HG03045 (cell line): ENCODE measurements around the gene TDRD1.

ENCODE experiments used
- ATAC-seq: cut with Tn5 transposase; IDR thresholded peaks from one replicate; pipeline ENCODE4 v1.9.1; 2021; ENCODE audit warnings: mild to moderate bottlenecking, moderate library complexity; ENCODE audit not compliant: unreplicated experiment

The TDRD1 gene

DNA sequence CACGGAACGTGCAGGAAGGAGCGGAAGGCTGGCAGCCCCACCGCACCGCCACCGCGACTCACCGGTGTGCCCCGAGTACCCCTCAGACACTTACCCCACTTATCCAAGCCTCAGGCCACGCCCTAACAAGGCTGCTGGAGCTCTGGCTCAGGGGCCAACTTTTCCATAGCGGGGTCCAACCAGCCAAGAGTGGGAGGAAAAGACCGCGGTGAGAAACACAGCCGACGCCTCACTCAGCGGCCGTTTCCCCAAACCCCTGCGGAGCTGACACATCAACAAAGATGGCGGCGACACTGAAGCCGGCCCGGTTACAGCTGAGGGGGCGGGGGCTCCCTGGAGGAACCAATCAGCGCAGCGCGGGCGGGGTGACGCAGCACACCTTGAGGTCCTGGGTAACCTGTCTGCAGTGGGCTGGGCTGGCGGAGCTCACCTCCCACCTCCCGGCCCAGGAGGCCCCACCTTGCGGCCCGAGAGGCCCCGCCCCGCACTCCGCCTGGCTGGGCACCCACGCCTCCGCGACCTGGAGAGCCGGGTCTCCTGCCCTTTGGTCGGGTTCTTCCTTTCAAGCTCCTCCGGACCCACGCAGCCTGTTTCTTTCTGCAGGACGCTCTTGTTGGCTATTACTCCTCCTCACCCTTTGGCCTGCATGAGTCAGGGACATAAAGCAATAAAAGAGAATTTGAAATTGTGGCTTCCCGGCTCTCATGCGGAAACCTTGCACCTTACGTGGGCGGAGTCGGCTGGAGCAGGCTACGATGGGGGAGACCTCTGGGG is 5.0 kb upstream of the TDRD1 start, which contains the start of gene CCDC186:
Gene CCDC186 (minus strand): TSS at position 283 of the 774 bp plus-strand sequence. CDS start 10,935 bp downstream, outside the sequence.
- ATAC-seq = peak; percentile 99

DNA sequence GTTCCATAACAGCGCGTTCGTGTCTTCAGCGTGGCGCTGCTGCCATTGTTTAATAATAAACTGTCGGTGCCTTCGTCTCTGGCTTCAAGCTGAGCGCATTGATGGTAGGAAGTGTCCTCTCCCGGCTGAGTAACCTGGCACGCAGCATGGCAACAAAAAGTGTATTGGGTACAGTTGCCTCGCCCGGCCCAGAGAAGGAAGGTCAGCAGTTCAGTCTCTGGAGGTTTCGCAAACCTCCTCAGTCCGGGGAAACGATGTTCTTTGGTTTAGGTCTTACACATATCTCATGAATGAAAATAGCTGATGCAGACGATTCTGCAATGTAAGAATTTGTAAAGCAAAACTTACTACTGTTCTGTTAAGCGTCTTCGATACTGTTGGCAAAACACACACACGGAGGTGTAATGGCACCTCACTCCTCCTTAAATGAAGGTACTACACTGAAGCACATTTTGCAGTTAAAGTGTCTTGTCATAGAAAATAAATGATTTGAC is 4.4 kb upstream of the TDRD1 start:
- peak; percentile 16 for ATAC-seq

- ATAC-seq = no peak
These were observed 3.5 kb upstream of the TDRD1 start for GRCh38 chr10:114175667-114176066.

- no peak for ATAC-seq
These were observed 2.6 kb upstream of the TDRD1 start for GRCh38 chr10:114176511-114176910.

DNA sequence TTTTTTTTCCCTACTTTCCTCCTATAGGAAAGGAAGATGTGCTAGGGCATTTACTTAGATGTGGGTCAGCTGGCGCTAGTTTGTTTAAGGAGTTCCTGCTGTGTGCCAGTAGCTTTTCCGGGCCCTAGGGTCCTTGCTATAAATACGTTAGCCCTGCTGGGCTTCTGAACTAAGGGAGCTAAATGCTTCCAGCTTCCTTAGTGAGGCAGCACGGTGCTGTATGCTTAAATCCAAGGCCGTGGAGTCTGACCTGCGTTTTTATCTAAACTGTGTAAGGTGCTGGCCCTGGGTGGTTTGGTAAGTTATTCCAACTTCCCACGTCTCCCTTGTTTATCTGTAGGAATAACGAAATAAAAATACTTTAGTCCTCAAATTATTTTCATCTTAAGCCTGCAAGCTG is 594 bp downstream of the TDRD1 start:
- ATAC-seq = no peak

DNA sequence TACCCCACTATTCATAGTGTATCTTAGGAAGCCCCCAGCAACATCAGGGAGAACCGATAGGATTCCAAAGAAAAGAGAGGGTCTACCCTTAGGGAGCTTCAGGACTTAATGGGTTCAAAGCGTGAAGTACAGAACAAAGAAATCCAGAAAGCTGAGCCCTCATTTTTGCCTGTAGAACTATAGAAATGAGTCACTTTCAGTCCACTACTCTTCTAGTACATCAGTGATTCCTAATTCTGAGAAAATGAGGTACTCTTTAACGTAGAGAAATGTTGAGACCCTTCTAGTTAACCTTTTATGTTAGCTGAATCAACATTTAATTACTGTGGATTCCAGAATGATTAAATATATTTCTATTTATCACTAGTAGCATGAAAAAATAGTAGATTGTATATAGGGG is 1.8 kb downstream of the TDRD1 start:
- ATAC-seq = no peak

- no peak for ATAC-seq
These were observed 2.8 kb downstream of the TDRD1 start for GRCh38 chr10:114181971-114182370.

DNA sequence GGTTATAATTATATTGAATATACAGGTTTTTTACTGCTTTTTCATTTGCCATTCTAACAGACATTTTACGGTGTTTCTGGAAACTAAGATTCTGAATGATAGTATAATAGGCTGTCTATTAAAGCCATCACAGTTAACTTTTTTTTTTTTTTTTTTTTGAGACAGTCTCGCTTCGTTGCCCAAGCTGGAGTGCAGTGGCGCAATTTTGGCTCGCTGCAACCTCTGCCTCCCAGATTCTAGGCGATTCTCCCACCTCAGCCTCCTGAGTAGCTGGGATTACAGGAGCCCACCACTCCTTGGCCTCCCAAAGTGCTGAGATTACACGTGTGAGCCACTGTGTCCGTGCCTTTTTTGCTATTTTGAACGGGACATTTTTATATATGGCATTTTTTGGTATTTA is 4.4 kb downstream of the TDRD1 start:
- ATAC-seq = no peak

DNA sequence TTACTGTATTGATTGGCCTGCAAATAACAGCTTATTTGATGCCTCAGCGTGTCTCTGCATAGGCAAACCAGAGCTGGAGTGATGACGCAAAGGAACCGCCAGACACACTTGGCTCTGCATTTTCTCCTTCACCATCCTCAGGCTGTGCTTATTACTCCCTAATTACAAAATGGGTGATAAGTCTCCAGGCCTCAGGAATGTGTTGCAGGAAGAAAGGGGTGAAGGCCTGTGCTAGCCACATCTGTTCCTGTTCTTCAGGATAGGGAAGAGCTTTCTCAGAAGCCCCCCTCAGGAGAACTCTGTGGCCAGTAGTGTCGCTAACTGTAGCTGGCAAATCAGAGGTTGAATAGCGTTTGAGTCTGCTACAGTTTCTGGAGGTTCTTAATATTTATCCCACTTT is 5.1 kb downstream of the TDRD1 start:
- no peak for ATAC-seq

DNA sequence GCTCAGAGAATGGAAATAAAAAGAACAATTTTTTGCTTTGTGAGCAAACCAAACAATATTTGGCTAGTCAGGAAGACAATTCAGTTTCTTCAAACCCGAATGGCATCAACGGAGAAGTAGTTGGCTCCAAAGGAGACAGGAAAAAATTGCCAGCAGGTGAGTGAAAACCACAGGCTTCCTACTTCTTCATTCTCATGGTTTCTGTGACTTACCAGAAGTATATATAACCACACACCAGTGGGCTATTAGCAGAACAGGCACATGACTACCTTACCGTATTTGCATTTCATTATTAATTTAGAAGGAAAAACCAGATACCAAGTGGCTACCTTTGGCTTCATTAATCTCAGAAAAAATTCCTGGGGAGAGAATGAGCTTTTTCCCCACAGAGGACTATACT is 8.8 kb downstream of the TDRD1 start:
- no peak for ATAC-seq

GRCh38 chr10:114188900-114189299 is 9.7 kb downstream of the TDRD1 start:
- ATAC-seq = no peak

DNA sequence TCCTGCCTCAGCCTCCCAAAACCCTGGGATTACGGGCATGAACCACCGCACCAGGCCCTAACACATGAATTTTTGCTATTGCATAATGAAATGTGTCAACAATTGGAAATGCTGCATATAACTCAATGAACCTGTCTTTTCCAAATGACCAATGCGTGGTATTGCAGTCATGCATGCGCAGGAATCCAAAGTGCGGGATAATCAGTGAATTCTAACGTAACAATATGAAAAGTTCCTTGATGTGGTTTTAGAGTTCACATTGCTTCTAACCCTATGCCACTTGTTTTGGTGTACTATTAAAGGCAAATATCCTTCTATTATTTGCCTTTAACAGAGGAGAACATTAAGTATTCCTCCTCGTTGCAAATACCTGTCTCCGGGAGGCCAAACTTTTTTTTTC is 10.5 kb downstream of the TDRD1 start:
- no peak for ATAC-seq

DNA sequence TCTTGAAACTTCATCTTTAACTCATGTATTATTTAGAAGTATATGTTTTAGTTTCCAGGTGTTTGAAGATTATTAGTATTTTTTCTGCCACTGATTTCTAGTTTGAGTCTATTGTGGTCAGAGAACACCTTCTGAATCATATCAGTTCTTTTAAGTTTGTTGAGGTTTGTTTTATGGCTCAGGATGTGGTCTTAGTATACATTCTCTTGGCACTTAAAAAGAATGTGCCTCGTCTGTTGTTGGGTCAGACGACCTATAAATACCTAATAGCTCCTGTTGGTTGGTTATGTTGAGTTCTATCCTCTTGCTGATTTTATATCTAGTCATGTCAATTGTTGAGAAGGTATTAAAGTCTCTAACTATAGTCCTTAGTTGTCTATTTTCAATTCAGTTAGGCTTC is 15.9 kb downstream of the TDRD1 start:
- peak; percentile 62 for ATAC-seq

GRCh38 chr10:114199239-114199638 is 20.1 kb downstream of the TDRD1 start:
- no peak for ATAC-seq

DNA sequence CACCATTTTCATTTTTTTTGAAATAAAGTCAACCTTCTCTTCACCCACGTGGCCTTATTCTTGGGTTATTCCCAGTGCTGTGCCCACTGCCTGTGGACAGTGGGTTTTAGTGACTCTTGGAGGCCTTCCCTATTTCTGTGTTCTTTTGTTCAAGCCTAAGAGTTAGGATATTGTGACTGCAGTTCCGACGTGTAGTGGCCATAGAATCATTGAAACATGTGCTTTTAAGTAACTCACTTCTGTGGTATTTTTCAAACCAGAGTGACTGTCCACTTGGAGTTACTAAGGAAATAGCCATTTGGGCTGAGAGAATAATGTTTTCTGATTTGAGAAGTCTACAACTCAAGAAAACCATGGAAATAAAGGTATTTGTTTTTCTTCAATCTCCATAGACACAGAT is 23.7 kb downstream of the TDRD1 start:
- no peak for ATAC-seq

- no peak for ATAC-seq
These were observed 27.7 kb downstream of the TDRD1 start for GRCh38 chr10:114206902-114207301.

GRCh38 chr10:114207349-114207748 is 28.2 kb downstream of the TDRD1 start:
- ATAC-seq = no peak

DNA sequence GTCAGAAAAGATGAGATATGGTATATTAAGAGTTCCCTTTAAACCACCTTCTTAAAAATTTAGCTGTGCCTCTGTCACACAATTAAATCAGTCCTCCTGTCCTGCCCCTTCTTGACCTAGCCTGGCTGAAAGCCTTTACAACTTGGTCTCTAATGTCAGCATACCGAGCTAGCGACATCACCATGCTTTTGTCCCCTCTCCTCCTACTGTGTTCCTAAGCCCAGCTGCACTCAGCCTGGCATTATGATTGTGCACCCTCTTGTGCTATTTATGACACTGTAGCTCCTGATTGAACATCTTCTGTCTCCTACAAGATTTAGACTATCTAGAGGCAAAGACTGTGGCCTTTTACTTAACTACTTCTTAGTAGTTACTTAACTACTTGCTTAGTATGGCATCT is 29.2 kb downstream of the TDRD1 start:
- ATAC-seq = no peak

- no peak for ATAC-seq
These were observed 33.0 kb downstream of the TDRD1 start for GRCh38 chr10:114212153-114212552.

DNA sequence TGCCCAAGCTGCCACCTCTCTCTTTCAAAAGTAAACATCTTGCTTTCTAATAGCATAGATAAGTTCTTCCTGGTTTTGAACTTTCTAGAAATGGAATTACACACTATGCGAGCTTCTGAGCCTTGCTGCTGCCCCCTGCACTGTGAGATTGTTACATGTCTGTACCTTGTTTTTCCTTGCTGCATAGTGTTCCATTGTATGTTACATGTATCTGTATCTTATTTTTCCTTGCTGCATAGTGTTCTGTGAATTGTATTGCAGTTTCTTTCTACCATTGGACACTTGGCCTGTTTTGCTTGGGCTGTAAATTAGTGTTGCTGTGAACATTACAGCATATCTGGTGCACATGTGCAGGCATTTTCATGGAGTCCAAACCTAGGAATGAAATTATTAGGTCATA is 35.9 kb downstream of the TDRD1 start:
- ATAC-seq = no peak

DNA sequence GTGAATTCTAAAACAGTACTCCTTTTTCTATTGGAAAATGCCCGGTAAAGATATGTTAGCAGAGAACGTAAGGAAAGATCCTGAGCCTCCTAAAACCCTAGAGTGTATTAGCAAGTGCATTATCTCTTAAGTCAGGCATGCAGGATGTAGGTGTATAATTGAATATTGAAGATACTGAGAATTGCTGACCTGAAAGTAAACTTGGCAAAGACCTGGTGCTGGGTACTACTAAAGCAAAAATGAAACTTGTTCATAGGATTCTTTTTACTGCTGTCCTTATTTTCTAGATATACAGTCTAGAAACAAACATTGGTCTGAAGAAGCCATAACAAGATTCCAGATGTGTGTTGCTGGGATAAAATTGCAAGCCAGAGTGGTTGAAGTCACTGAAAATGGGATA is 41.1 kb downstream of the TDRD1 start:
- no peak for ATAC-seq

DNA sequence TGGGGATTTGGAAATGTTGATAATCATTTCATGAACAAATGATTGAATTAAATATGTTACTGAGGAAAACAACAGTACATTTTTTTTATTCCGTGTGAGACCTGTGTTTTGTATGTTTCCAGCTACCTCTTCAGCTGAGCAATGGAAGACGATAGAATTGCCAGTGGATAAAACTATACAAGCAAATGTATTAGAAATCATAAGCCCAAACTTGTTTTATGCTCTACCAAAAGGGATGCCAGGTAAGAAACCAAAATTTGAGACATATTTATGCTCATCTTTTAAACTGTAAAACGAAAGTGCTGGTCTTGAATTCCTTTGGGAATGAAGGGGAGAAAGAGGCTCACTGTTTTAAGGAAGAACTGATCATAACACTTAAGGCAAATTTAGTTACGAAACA is 42.1 kb downstream of the TDRD1 start:
- no peak for ATAC-seq

- no peak for ATAC-seq
These were observed 43.9 kb downstream of the TDRD1 start for GRCh38 chr10:114223066-114223465.
